GM06990 (cell line): ENCODE measurements around the gene ACKR1.

Experiments
- DNase-seq: peaks from one replicate; pipeline ENCODE4 v3.0.0-alpha.2; 2011; ENCODE audit not compliant: insufficient read length; ENCODE audit errors: extremely low read depth
- H3K27me3 ChIP-seq: replicated peaks from 2 replicates; pipeline ENCODE4 v1.6.0; 2011; ENCODE audit warnings: low read length; ENCODE audit not compliant: control insufficient read depth, insufficient read depth
- H3K36me3 ChIP-seq: 2 replicates; pipeline ENCODE4 v1.5.1; 2011; ENCODE audit warnings: low read length; ENCODE audit not compliant: control insufficient read depth, insufficient read depth
- H3K4me3 ChIP-seq: replicated peaks from 2 replicates; pipeline ENCODE4 v1.5.1; 2011; ENCODE audit warnings: low read depth, mild to moderate bottlenecking, control low read depth, low read length
- TF ChIP-seq, protein P1 (sequence below): IDR thresholded peaks from 2 replicates; pipeline ENCODE4 v1.5.1; 2011; ENCODE audit warnings: low read length, control low read depth, mild to moderate bottlenecking, inconsistent platforms; ENCODE audit not compliant: insufficient read depth, poor library complexity, severe bottlenecking

ACKR1 gene

DNA sequence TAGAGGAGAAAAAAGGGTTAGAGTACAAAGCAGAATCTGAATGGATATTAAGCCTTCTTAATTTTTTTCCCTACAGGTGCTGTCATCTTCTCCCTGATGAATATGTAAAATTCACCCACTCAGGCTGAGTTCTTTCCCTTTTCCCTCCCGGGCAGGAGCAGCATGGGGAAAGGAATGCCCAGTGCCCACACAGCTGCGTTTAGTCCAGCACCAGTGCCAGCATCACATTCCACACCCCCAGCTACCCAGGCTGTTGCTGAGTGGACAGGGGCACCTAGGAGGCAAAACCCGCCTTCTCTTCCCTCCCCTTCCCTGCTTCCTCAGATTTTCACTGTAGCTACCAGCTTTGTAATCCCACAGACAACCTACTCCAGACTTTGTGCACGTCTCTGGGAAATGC is 36.6 kb upstream of the ACKR1 start:
- no peaks in the 10 kb centered on the region for H3K36me3 ChIP-seq
- TF ChIP-seq, protein P1, sequence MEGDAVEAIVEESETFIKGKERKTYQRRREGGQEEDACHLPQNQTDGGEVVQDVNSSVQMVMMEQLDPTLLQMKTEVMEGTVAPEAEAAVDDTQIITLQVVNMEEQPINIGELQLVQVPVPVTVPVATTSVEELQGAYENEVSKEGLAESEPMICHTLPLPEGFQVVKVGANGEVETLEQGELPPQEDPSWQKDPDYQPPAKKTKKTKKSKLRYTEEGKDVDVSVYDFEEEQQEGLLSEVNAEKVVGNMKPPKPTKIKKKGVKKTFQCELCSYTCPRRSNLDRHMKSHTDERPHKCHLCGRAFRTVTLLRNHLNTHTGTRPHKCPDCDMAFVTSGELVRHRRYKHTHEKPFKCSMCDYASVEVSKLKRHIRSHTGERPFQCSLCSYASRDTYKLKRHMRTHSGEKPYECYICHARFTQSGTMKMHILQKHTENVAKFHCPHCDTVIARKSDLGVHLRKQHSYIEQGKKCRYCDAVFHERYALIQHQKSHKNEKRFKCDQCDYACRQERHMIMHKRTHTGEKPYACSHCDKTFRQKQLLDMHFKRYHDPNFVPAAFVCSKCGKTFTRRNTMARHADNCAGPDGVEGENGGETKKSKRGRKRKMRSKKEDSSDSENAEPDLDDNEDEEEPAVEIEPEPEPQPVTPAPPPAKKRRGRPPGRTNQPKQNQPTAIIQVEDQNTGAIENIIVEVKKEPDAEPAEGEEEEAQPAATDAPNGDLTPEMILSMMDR, result no peak
- peaks cover 2% of the 10 kb centered on the region for H3K27me3 ChIP-seq
- DNase-seq, result no peak
- H3K4me3 ChIP-seq, result no peak overlapping the region

DNA sequence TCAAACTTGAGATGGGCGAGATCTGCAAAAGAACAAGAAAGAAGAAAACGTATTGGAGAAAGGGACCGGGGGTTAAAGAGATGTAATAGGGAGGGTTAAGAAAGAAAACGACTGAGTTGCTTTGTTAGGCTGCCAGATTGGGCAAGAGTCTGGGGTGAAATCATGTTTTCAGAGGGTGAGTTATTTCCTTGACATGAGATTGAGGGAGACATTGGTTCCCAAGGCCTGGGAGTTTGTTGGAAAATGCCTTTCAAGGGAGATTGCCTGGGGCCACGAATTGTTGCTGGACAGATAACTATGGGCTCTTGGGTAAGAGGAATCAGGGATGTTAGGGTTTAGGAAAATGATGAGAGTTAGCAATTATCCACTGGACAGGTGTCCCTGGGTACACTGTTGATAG is 34.0 kb upstream of the ACKR1 start:
- TF ChIP-seq, protein P1, result no peak
- Histone ChIP-seq H3K36me3 (no peaks in the 10 kb centered on the region), H3K4me3 (no peak overlapping the region), H3K27me3 (peaks cover 2% of the 10 kb centered on the region)
- no peak for DNase-seq

GRCh38 chr1:159171254-159171687 is 33.4 kb upstream of the ACKR1 start, which contains the start of gene CADM3:
Gene CADM3, plus strand, starts transcription at chr1:159171615. Its CDS starts 151 bp downstream, at chr1:159171766.
- TF ChIP-seq, protein P1, result no peak
- no peak for DNase-seq
- Histone ChIP-seq H3K36me3 (no peaks in the 10 kb centered on the region), H3K27me3 (peaks cover 2% of the 10 kb centered on the region), H3K4me3 (peak within 1 kb of the TSS; percentile 8; the same call in 1 of the 2 replicates)

DNA sequence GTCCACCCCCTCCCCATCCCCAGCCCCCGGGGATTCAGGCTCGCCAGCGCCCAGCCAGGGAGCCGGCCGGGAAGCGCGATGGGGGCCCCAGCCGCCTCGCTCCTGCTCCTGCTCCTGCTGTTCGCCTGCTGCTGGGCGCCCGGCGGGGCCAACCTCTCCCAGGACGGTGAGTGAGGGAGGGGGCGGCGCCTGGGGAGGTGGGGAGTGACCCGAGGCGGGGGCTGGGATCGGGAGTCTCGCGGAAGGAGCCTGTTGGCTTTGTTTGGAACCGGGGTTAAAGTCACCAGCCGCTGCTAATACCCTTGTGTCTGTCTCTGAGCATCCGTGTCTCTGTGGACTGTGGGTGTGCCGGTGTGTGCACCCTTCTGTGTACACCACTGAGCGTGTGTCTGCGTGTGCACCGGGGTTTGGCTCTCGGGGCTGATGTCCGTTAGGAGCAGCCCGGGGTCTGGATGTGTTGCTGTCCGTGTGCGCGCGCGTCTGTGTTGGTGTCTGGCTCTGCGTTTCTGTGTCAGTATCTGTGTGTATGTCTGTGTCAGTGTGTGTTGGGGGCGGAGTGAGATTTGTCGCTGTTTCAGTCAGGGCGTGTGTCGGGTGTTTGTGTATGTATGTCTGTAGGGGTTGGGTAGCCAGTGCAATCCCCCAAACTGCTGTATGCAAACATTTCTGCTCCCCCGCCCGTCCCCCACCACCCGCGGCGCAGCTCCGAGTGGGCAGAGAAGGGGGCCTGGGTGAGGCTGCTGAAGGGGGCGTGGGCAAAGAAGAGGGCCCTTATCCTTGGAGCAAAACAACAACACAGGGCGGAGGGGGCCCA is 32.8 kb upstream of the ACKR1 start:
- DNase-seq, result no peak
- TF ChIP-seq, protein P1, result no peak
- Histone ChIP-seq H3K27me3 (peaks cover 2% of the 10 kb centered on the region), H3K36me3 (no peaks in the 10 kb centered on the region), H3K4me3 (peak overlapping the region; percentile 8; the same call in 1 of the 2 replicates)

DNA sequence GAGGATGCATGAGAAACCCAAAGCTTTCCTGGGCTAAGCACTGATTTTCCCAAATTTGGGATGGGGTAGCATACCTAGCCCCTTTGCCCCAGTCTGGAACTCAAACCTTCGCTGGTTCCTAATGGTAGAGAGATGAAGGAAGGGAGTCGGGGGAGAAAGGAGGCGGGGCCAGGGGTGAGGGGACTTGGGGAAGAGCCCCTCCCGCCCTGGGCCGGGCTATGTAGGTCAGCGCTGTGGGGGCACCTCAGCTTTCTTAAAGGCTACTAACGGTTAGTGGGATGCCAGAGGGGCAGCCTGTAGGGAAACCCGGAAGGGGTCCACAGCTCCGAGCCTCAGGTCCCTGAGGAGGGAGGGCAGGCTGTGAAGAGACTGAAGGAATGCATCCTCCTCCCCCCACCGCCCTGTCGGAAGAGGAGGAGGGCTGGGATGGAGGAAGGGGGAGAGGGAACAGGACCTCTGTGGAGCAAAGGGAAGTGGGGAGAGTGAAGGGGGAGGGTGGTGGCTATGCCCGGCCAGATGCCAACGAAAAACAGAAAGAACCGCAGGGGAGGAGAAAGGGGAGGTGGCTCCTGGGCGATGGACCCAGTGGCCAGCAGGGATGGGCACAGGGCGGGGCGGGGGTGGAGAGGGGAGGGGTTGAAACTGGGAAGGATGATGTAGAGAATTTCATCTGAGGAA is 31.9 kb upstream of the ACKR1 start:
- no peak for DNase-seq
- Histone ChIP-seq H3K27me3 (peaks cover 2% of the 10 kb centered on the region), H3K4me3 (no peak overlapping the region), H3K36me3 (no peaks in the 10 kb centered on the region)
- TF ChIP-seq, protein P1, result no peak
